Gastrocnemius medialis (tissue), 4 donors: ENCODE results near the gene TSC22D2. TPM values are rescaled to one million over a fixed set of nuclear protein-coding genes. Genes with fewer than 3 reads are reported as not detected.

Experiments
- ATAC-seq, 2 donors: fragments of 150-250 bp; one replicate each; pipeline ENCODE4 v1.9.1; 2016
- DNase-seq, 2 donors: peaks; one replicate each; pipeline ENCODE4 v3.0.0-alpha.2; 2019
- H3K27ac ChIP-seq, 4 donors: fragments of 200-600 bp; sonication (generic); 1 replicate in 1 of 4; 2 replicates in 3 of 4; pipeline ENCODE4 v1.5.1; 2016 to 2018; ENCODE audit warnings: mild to moderate bottlenecking in 2 of 4, moderate library complexity in 1 of 4
- H3K27me3 ChIP-seq, 3 donors: fragments of 200-600 bp; sonication (generic) in 2 of 3; 1 replicate in 1 of 3; 2 replicates in 2 of 3; pipeline versions ENCODE4 v1.5.1 to v1.6.0; 2016 to 2019; ENCODE audit warnings: mild to moderate bottlenecking in 1 of 3, moderate library complexity in 1 of 3
- H3K36me3 ChIP-seq, 2 donors: fragments of 200-600 bp; sonication (generic) in 1 of 2; one replicate each; pipeline ENCODE4 v1.5.1; 2017 to 2018
- H3K4me1 ChIP-seq, 2 donors: fragments of 200-600 bp; sonication (generic) in 1 of 2; one replicate each; pipeline ENCODE4 v1.5.1; 2016 to 2017; ENCODE audit warnings: mild to moderate bottlenecking in 2 of 2
- H3K4me3 ChIP-seq, 4 donors: fragments of 200-600 bp; sonication (generic) in 3 of 4; 1 replicate in 1 of 4; 2 replicates in 3 of 4; pipeline ENCODE4 v1.5.1; 2016 to 2019; ENCODE audit warnings: mild to moderate bottlenecking in 2 of 4
- H3K9me3 ChIP-seq, 3 donors: fragments of 200-600 bp; sonication (generic) in 2 of 3; 1 replicate in 1 of 3; 2 replicates in 2 of 3; pipeline ENCODE4 v1.5.1; 2016 to 2019
- CTCF ChIP-seq, 5 experiments: fragments of 450-650 bp in 3 of 5; fragments of 200-600 bp in 2 of 5; sonication (generic) in 2 of 5; IDR thresholded peaks in 4 of 5; conservative IDR thresholded peaks in 1 of 5; 1 replicate in 4 of 5; 2 replicates in 1 of 5; pipeline ENCODE4 v1.5.1; 2016 to 2019; ENCODE audit warnings: antibody characterized with exemption in 5 of 5, mild to moderate bottlenecking in 3 of 5, moderate library complexity in 3 of 5
- POLR2A ChIP-seq, 2 donors: fragments of 450-650 bp; IDR thresholded peaks; one replicate each; pipeline ENCODE4 v1.6.1; 2017; ENCODE audit warnings: antibody characterized with exemption in 2 of 2, mild to moderate bottlenecking in 2 of 2, moderate library complexity in 2 of 2
- in situ Hi-C, 4 donors: fragments of 200-750 bp; cut with MboI; loops; one replicate each; pipeline versions ENCODE4 v1.15.0 to v1.8.0; 2017; ENCODE audit warnings: low sequenced_read_pairs in 4 of 4
- intact Hi-C: fragments of 100-400 bp; cut with DNase I; formaldehyde crosslinking; loops from one replicate; pipeline ENCODE4 v1.15.1; 2023; ENCODE audit warnings: low total_unique reads
- total RNA-seq, 4 donors: library from RNA; depleted of rRNA; stranded (reverse); fragments of >200 nt; gene quantifications; one replicate each; pipeline versions ENCODE4 v1.1.0 to v1.2.3, GENCODE V29; 2016

Gene TSC22D2
- total RNA-seq, 4 donors from 2014 or later, result 12.9 to 16.1 (median 14.0) TPM

- Histone ChIP-seq H3K36me3 (no peaks in the 10 kb centered on the region), H3K4me3 (no peak overlapping the region), H3K4me1 (peaks cover 50 to 65% of the 10 kb centered on the region in 2 donors), H3K27me3 (no peaks in the 10 kb centered on the region), H3K27ac (no peak overlapping the region), H3K9me3 (no peaks in the 10 kb centered on the region)
- intact Hi-C loops (no loop called here), in situ Hi-C loops (loop anchor here in 1 of 4 donors (10.0 kb wide), 1 partner anchor 63 kb away; no protein-coding TSS in a partner anchor)
- no peak for DNase-seq
- no peak for ATAC-seq
- TF ChIP-seq POLR2A (IDR thresholded peaks at IDR 0.05), result no peak
- TF ChIP-seq CTCF (IDR thresholded peaks at IDR 0.05 in 4 of 5, conservative IDR thresholded peaks at IDR 0.05 in 1 of 5), result no peak
Measured at GRCh38 chr3:150421799-150422548, 13.9 kb downstream of the TSC22D2 start.

- ATAC-seq (no peak), DNase-seq (no peak)
- no peaks in the 10 kb centered on the region for H3K9me3 ChIP-seq
- H3K4me3 ChIP-seq, result no peak overlapping the region
- intact Hi-C loops (no loop called here), in situ Hi-C loops (loop anchor here in 1 of 4 donors (10.0 kb wide), 1 partner anchor 62 kb away; no protein-coding TSS in a partner anchor)
- no peak overlapping the region for H3K27ac ChIP-seq
- H3K36me3 ChIP-seq, result no peaks in the 10 kb centered on the region
- no peaks in the 10 kb centered on the region for H3K27me3 ChIP-seq
- peaks cover 51 to 63% of the 10 kb centered on the region in 2 donors for H3K4me1 ChIP-seq
- TF ChIP-seq CTCF (IDR thresholded peaks at IDR 0.05 in 4 of 5, conservative IDR thresholded peaks at IDR 0.05 in 1 of 5) (no peak), POLR2A (IDR thresholded peaks at IDR 0.05) (no peak)
Measured at GRCh38 chr3:150422907-150423306, 14.8 kb downstream of the TSC22D2 start.

GRCh38 chr3:150423761-150424160 lies 15.7 kb downstream of the TSC22D2 start:
- no peak for TF ChIP-seq CTCF (IDR thresholded peaks at IDR 0.05 in 4 of 5, conservative IDR thresholded peaks at IDR 0.05 in 1 of 5)
- no peak for TF ChIP-seq POLR2A (IDR thresholded peaks at IDR 0.05)
- no peak for ATAC-seq
- intact Hi-C loops, result no loop called here
- Histone ChIP-seq H3K4me1 (peaks cover 48 to 63% of the 10 kb centered on the region in 2 donors), H3K4me3 (no peak overlapping the region), H3K27ac (no peak overlapping the region), H3K9me3 (no peaks in the 10 kb centered on the region), H3K27me3 (no peaks in the 10 kb centered on the region), H3K36me3 (no peaks in the 10 kb centered on the region)
- in situ Hi-C loops, result loop anchor here in 1 of 4 donors (10.0 kb wide), 1 partner anchor 61 kb away; no protein-coding TSS in a partner anchor
- DNase-seq, result no peak

GRCh38 chr3:150426292-150426691 lies 18.2 kb downstream of the TSC22D2 start:
- H3K27ac ChIP-seq, result no peak overlapping the region
- DNase-seq (no peak), ATAC-seq (no peak)
- H3K4me1 ChIP-seq, result peaks cover 36 to 56% of the 10 kb centered on the region in 2 donors
- no peak for TF ChIP-seq POLR2A (IDR thresholded peaks at IDR 0.05)
- no peak for TF ChIP-seq CTCF (IDR thresholded peaks at IDR 0.05 in 4 of 5, conservative IDR thresholded peaks at IDR 0.05 in 1 of 5)
- intact Hi-C loops, result no loop called here
- in situ Hi-C loops, result loop anchor here in 1 of 4 donors (10.0 kb wide), 1 partner anchor 59 kb away; no protein-coding TSS in a partner anchor
- no peaks in the 10 kb centered on the region for H3K27me3 ChIP-seq
- no peaks in the 10 kb centered on the region for H3K9me3 ChIP-seq
- H3K4me3 ChIP-seq, result no peak overlapping the region
- no peaks in the 10 kb centered on the region for H3K36me3 ChIP-seq
